ENCODE measurements around the gene TRMT10B.
"Not testable (repeated sequence)": the region's sequence is repeated elsewhere in the genome, so short reads cannot be mapped to it uniquely, and the experiment has no call there.

TRMT10B gene

GRCh38 chr9:37751186-37751585 lies 2.4 kb upstream of the TRMT10B start:
- TF ChIP-seq ISL1 (CRISPR knock-in tag; IDR thresholded peaks at IDR 0.05) (no peak), POU6F1 (CRISPR knock-in tag; IDR thresholded peaks at IDR 0.05; ENCODE audit: borderline replicate concordance, low read depth) (no peak), ZNF8 (CRISPR knock-in tag; IDR thresholded peaks at IDR 0.05) (no peak), GLIS3 (CRISPR knock-in tag; IDR thresholded peaks at IDR 0.05) (no peak), TOX (CRISPR knock-in tag; IDR thresholded peaks at IDR 0.05; ENCODE audit: borderline replicate concordance) (no peak), ZNF70 (CRISPR knock-in tag; IDR thresholded peaks at IDR 0.05) (no peak), TSHZ2 (CRISPR knock-in tag; IDR thresholded peaks at IDR 0.05) (no peak), TCF4 (CRISPR knock-in tag; IDR thresholded peaks at IDR 0.05; ENCODE audit: borderline replicate concordance) (no peak), ZFP30 (CRISPR knock-in tag; IDR thresholded peaks at IDR 0.05) (no peak), ZNF565 (CRISPR knock-in tag; conservative IDR thresholded peaks at IDR 0.05; ENCODE audit: low read depth) (no peak), ESRRG (CRISPR knock-in tag; IDR thresholded peaks at IDR 0.05) (no peak), ZFP3 (CRISPR knock-in tag; IDR thresholded peaks at IDR 0.05) (no peak), OSR1 (CRISPR knock-in tag; IDR thresholded peaks at IDR 0.05) (no peak), PPARA (CRISPR knock-in tag; IDR thresholded peaks at IDR 0.05; ENCODE audit: borderline replicate concordance) (no peak), ZC3H10 (CRISPR knock-in tag; IDR thresholded peaks at IDR 0.05) (no peak)
- TF ChIP-seq, protein P1, sequence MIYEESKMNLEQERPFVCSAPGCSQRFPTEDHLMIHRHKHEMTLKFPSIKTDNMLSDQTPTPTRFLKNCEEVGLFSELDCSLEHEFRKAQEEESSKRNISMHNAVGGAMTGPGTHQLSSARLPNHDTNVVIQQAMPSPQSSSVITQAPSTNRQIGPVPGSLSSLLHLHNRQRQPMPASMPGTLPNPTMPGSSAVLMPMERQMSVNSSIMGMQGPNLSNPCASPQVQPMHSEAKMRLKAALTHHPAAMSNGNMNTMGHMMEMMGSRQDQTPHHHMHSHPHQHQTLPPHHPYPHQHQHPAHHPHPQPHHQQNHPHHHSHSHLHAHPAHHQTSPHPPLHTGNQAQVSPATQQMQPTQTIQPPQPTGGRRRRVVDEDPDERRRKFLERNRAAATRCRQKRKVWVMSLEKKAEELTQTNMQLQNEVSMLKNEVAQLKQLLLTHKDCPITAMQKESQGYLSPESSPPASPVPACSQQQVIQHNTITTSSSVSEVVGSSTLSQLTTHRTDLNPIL (CRISPR knock-in tag; IDR thresholded peaks at IDR 0.05; ENCODE audit: low read depth), result no peak
- no peak for ATAC-seq

DNA sequence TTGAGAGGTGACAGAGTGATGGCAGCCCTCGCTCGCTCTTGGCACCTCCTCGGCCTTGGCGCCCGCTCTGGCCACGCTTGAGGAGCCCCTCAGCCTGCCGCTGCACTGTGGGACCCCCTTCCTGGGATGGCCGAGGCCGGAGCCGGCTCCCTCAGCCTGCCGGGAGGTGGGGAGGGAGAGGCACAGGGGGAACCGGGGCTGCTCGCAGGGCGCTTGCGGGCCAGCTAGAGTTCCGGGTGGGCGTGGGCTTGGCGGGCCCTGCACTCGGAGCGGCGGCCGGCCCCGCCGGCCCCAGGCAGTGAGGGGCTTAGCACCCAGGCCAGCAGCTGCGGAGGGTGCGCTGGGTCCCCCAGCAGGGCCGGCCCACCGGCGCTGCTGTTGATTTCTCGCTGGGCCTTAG lies 1.9 kb upstream of the TRMT10B start:
- ATAC-seq, result not testable (repeated sequence)

DNA sequence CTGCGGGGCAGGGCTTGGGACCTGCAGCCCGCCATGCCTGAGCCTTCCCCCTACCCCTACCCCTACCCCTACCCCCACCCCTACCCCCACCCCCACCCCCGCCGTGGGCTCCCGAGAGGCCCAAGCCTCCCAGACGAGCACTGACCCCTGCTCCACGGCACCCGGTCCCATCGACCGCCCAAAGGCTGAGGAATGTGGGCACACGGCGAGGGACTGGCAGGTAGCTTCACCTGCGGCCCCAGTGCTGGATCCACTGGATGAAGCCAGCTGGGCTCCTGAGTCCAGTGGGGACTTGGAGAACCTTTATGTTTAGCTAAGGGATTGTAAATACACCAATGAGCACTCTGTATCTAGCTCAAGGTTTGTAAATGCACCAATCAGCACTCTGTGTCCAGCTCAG lies 1.5 kb upstream of the TRMT10B start:
- ATAC-seq, result not testable (repeated sequence)

- TF ChIP-seq ZFP3 (CRISPR knock-in tag; IDR thresholded peaks at IDR 0.05), result no peak
- TF ChIP-seq RARB (CRISPR knock-in tag; IDR thresholded peaks at IDR 0.05), result no peak
- no peak for TF ChIP-seq CSRNP3 (CRISPR knock-in tag; IDR thresholded peaks at IDR 0.05)
- no peak for TF ChIP-seq CSDC2 (CRISPR knock-in tag; IDR thresholded peaks at IDR 0.05)
- no peak for TF ChIP-seq BACH2 (CRISPR knock-in tag; IDR thresholded peaks at IDR 0.05; ENCODE audit: borderline replicate concordance)
- no peak for TF ChIP-seq ZNF565 (CRISPR knock-in tag; conservative IDR thresholded peaks at IDR 0.05; ENCODE audit: low read depth)
- no peak for TF ChIP-seq PATZ1 (CRISPR knock-in tag; IDR thresholded peaks at IDR 0.05; ENCODE audit: borderline replicate concordance)
- no peak for TF ChIP-seq POU6F1 (CRISPR knock-in tag; IDR thresholded peaks at IDR 0.05; ENCODE audit: borderline replicate concordance, low read depth)
- no peak for TF ChIP-seq GLIS3 (CRISPR knock-in tag; IDR thresholded peaks at IDR 0.05)
- no peak for TF ChIP-seq ESRRG (CRISPR knock-in tag; IDR thresholded peaks at IDR 0.05)
- TF ChIP-seq PPARA (CRISPR knock-in tag; IDR thresholded peaks at IDR 0.05; ENCODE audit: borderline replicate concordance), result no peak
- no peak for TF ChIP-seq OSR1 (CRISPR knock-in tag; IDR thresholded peaks at IDR 0.05)
- TF ChIP-seq ZFP30 (CRISPR knock-in tag; IDR thresholded peaks at IDR 0.05), result no peak
- TF ChIP-seq ZC3H10 (CRISPR knock-in tag; IDR thresholded peaks at IDR 0.05), result no peak
- TF ChIP-seq ZNF8 (CRISPR knock-in tag; IDR thresholded peaks at IDR 0.05), result no peak
- no peak for TF ChIP-seq TCF4 (CRISPR knock-in tag; IDR thresholded peaks at IDR 0.05; ENCODE audit: borderline replicate concordance)
- no peak for TF ChIP-seq ARNTL (CRISPR knock-in tag; IDR thresholded peaks at IDR 0.05; ENCODE audit: borderline replicate concordance, low read depth)
- no peak for TF ChIP-seq SNAI2 (CRISPR knock-in tag; IDR thresholded peaks at IDR 0.05)
- no peak for ATAC-seq
Observed at GRCh38 chr9:37752642-37753488, 740 bp upstream of the TRMT10B start.

Data from SK-N-SH treated with all-trans-retinoic acid at 6 μM for 48 hours (cell line).